Hepatocyte (in vitro differentiated cells): ENCODE measurements around the gene TGIF2.

ENCODE experiments used
- EZH2phosphoT487 ChIP-seq: fragments of 200-600 bp; sonication (generic); IDR thresholded peaks from one replicate; pipeline ENCODE4 v1.6.1; 2018; ENCODE audit warnings: antibody characterized with exemption, mild to moderate bottlenecking, low read depth, moderate library complexity; ENCODE audit not compliant: unreplicated experiment, severe bottlenecking
- TF ChIP-seq, protein P1 (sequence below): fragments of 200-600 bp; sonication (generic); IDR thresholded peaks from 2 replicates; pipeline ENCODE4 v1.5.1; 2016; ENCODE audit warnings: antibody characterized with exemption, mild to moderate bottlenecking; ENCODE audit not compliant: poor library complexity

DNA sequence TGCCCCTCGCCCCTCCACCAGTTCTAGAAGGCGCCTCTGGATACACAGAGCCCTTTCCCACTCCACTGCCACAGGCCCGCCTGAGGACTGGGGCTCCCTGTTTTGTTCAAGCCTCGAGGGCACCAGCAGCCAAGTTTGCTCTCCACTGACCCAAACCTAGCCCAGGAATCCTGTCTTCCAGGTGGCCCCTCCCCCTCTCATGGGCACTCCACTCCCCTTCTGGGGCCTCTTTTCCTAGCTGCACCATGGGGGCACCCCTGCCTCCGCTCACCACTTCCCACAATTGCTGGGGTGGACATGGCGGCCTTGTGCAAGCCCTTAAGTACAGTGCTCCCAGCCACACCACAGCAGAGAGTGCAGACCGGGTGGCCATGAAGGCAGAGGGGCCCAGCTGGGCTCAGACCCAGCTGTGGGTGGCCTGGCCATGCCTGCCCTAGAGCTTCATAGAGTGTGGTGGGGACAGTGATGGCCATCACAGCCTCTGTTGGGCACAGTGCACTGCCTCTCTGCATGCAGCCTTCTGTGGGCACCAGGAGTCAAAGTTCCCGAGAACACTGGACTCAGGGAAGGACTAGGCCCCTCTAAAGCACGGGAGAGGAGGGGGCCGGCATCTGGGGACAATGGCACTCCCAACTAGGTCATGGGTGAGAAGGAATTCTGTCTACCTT lies 30.7 kb upstream of the TGIF2 start:
- TF ChIP-seq, protein P1, sequence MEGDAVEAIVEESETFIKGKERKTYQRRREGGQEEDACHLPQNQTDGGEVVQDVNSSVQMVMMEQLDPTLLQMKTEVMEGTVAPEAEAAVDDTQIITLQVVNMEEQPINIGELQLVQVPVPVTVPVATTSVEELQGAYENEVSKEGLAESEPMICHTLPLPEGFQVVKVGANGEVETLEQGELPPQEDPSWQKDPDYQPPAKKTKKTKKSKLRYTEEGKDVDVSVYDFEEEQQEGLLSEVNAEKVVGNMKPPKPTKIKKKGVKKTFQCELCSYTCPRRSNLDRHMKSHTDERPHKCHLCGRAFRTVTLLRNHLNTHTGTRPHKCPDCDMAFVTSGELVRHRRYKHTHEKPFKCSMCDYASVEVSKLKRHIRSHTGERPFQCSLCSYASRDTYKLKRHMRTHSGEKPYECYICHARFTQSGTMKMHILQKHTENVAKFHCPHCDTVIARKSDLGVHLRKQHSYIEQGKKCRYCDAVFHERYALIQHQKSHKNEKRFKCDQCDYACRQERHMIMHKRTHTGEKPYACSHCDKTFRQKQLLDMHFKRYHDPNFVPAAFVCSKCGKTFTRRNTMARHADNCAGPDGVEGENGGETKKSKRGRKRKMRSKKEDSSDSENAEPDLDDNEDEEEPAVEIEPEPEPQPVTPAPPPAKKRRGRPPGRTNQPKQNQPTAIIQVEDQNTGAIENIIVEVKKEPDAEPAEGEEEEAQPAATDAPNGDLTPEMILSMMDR = no peak
- no peak for TF ChIP-seq EZH2phosphoT487
